CD4-positive, alpha-beta T cell treated with Interferon alpha-2 for 1 hour (primary cell): ENCODE data around the gene PTPN14.
"Not testable (repeated sequence)": the region's sequence is repeated elsewhere in the genome, so short reads cannot be mapped to it uniquely, and the experiment has no call there.

Experiments used
- DNase-seq, 2 donors: peaks; one replicate each; pipeline ENCODE4 v3.0.0-alpha.2; 2020 to 2022

Gene PTPN14

DNA sequence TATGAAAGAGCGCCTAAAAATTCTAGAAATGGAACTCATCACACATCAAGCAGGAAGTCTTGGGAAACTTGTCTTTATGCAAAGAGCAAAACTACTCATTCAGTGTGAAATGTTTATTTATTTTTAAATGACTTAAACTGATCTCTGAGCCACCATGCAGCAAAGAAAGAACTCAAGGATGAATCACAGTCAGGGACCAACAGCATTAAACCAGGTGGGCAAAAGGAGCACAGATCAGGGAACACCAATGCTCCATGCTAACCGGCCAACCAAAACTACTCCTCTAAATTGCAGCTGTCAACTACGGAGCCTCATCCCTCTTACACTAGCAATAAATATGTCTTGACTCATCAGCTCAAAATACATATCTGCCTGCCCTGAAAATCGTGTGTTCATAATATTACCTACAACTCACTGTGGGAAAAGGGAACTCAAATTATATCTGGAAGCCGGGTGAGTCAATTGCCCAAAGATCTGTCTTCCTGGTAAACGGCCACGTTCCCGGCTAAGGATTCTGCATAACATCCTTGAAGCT is 129.2 kb downstream of the PTPN14 start:
- no peak for DNase-seq

GRCh38 chr1:214420833-214421232 is 130.6 kb downstream of the PTPN14 start:
- no peak for DNase-seq

DNA sequence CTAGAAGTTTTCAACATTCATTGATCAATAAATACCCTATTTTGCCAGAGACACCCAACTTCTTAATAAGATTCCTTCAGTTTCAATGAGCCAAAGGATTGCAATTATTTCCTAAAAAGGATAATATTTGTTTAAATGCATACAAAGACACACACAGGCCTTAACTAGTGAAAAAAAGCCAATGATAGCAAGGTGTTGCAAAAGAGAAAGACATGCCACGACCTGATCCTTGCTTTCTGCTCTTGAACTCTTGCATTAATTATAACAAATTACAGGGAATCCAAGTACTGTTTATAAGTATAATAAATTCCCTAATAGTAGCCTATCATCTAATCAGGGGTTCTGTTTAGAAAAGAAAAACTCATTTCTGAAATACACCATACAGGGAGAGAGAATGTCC is 131.1 kb downstream of the PTPN14 start:
- DNase-seq: no peak

DNA sequence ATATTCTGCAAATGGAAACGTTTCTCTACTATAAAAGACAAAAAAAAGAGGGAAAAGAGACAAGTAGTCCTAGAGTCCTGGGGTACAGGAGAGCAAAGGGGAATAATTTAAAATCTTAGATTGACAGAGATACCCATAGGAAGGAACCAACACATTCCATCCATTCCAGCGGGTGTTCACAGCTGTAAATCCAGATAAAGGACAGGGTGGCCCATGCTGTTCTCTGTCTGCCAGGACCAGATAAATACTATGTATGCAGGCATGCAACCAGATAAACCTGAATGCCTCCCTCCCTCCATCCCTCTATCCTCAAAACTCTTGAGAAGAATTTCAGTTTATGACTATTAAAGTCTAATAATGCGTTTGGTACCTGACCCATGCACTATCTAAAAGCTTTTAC is 131.8 kb downstream of the PTPN14 start:
- DNase-seq: no peak

- no peak for DNase-seq
These were observed 133.0 kb downstream of the PTPN14 start for GRCh38 chr1:214418391-214418790.

- no peak for DNase-seq
These were observed 133.7 kb downstream of the PTPN14 start for GRCh38 chr1:214417545-214418210.

GRCh38 chr1:214416858-214417257 is 134.5 kb downstream of the PTPN14 start:
- no peak for DNase-seq

DNA sequence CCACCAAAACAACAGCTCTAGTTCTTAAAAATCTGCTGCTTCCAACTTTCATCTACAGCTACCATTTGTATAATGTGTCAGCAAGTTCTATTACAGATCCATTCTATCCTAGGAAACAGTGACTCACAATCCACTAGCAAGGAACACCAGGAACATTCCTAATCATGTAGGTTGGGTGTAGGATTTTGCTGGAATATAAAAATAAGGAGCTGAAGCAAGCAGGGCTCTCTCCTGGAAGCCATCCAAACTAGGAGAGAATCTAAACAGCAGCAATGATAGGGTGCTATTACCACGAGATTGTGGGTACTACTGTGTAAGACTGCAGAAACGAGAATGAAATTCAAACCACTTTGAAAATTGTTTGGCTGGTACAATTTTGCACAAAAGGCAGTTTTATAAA is 135.0 kb downstream of the PTPN14 start:
- no peak for DNase-seq

- DNase-seq: no peak
These were observed 136.3 kb downstream of the PTPN14 start for GRCh38 chr1:214415131-214415530.

DNA sequence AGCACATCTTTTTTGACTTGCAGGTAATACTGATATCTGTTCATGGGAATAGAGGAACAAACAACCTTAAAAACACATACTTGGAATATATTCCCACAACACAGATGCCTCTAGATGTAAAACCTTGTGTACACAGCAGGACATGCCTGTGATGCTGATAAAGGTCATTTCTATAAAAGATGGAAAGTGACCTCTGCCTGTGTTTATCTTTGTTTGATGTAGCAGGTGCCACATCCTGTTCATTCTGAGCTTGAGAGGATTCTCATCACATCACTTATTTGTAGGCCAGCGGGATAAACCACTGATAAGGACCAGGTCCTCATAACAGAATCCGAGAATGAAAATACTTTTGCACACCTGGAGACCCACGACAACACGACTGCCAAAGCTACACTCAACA is 136.7 kb downstream of the PTPN14 start:
- no peak for DNase-seq

- DNase-seq: no peak
These were observed 138.1 kb downstream of the PTPN14 start for GRCh38 chr1:214413315-214413714.

DNA sequence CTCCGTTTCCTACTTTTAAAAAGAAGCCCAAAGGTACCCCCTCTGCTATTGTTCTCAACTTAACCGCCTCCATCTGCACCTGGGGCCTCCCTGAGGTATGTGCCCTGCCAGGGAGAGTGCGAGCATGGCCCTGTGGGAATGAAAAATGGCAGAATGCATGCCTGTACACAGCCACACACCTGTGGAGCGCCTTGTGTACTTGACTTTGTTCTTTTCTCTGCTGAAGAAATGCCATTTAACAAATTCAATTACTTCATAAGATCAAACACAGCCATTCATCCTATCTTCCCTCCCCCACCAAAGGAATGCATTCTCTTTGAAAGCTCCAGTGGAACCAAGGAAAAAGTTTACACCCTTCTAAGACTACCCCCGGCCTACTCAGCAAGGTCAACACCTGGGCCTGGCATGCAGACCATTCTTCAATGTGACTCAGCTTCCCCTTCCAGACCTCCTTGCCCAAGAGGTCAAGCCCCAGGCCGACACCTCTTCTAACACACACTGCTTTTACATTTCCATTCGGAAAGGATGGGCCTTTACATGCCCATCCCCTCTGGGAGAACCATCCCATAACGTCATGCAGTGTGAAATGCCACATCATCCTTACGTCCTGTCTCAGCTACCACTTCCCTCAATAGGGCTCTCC is 146.7 kb downstream of the PTPN14 start:
- DNase-seq: no peak

DNA sequence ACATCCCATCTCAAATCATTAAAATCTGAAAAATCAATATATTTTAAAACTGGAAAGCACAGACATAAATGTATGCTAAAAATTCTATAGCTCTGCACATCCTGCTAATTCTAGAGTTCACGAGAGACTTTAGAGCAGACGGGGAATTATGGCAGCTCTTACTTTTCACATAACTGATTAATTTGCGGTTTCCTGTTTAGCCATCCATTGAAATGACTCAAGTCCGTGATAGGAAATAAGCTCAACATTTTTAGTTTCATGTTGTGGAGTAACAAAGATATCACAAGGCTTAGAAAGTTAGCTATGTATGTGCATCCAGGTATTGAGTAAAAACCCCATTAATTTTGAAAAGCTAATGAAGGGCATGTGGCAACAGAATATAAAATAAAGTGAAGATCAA is 147.2 kb downstream of the PTPN14 start:
- DNase-seq: no peak

DNA sequence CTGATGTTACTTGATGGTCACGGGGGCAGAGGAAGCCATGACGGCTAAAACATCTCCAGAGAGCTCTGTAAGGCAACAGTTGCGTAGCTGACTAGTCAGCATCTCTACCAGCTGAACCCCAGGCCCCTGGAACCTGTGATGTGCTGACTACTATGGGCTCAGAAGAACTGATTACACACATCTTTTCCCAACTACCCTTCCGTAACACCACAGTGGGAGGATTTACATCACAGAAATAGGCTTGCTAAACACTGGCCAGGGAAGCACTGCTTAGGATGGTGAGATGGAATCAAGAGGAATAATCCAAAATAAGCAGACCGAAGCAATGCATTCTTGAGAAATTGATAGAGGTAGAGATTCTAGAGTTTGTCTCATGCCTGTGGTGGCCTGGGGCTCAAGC is 148.0 kb downstream of the PTPN14 start:
- DNase-seq: no peak

DNA sequence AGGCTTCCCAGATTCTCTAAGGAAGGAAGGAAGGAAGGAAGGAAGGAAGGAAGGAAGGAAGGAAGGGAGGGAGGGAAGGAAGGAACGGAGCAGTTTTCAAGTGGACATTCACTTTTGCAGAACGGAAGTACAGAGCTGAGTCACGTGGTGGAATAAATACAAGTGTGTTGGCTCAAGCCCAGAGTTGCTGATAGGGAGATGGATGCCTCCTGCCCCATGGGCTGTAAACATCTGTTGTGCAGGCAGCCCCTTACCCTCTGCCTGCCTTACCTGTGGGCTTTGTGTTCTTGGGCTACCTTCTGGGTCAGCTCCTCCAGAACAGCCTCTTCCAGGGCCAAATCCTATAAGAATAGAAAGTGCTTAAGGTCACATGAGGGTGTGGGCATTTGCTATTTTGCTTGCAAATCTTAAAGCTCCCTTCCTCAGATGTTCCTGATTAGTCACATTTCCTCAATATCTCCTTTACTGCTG is 148.8 kb downstream of the PTPN14 start:
- no peak for DNase-seq

DNA sequence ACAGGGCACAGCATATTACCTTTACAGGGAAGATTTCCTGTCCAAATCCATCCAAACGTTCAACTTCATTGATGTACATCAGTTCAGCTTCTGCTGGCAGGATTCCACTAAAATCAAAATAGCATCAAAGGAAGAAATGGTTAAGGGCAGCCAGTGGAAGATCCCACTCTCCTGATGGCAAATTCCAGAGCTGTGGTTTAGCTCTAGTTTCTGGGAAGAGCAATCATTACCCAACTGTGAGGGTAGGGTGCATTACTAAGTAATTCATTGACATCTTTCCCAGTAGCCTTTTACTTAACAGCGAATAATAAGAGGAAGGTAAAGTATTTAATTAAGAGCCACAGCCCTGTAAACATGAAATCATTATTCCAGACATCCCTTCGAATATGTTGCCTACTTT is 149.7 kb downstream of the PTPN14 start:
- DNase-seq: no peak

DNA sequence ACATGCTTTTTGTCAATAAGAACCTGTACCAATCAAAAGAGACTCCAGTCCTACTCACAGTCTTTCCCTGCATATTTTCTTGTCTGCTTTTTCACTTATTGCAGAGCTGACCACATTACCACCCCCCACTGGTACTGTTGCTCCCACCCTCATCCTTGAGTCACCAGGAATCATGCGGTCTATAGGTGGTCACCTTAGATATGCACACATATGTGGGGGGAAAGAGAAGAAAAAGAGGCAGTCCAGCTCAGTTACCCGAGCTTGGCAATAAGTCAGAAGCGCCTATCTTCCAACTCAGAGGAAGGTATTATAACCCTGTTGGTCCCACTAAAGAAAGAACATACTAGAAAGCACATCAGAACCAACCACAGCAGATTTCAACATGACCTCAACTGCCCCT is 151.3 kb downstream of the PTPN14 start:
- no peak for DNase-seq

GRCh38 chr1:214398490-214398889 is 152.9 kb downstream of the PTPN14 start:
- DNase-seq: no peak

DNA sequence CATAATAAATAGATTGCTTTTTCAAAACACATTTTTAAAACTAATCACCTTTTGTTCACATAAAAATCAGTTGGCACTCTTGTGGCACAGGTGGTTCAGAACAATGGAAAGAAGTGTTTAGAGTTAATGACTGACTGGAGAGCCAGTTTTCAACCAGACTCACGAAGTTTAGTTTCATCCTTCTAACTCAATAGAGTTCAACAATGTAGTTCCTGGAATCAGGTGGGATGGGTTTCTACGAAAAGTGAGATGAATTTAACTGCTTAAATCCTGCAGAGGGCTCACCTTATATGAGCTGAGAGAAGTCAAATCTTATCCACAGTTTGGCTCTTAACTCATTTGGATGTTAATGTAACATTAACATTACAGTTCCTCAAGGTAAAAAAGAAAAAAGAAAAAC is 153.9 kb downstream of the PTPN14 start:
- no peak for DNase-seq

DNA sequence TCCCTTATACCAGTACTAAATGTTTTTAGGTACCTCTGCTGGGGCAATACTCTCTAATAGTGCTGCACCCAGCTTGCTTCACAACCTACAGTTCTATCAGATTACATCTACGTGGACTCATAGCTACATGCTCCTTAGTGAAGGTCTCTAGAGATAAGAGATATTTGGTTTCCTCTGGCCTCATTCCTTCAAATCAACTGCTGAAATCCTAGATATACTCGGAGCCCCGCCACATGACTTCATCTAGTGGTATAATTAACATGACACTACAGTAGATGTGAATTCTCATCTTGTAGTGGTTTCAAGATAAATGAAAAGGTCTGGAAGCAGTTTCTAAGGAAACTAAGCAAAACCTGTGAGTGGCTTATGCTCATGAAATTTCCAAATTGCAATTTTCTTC is 155.1 kb downstream of the PTPN14 start:
- no peak for DNase-seq

DNA sequence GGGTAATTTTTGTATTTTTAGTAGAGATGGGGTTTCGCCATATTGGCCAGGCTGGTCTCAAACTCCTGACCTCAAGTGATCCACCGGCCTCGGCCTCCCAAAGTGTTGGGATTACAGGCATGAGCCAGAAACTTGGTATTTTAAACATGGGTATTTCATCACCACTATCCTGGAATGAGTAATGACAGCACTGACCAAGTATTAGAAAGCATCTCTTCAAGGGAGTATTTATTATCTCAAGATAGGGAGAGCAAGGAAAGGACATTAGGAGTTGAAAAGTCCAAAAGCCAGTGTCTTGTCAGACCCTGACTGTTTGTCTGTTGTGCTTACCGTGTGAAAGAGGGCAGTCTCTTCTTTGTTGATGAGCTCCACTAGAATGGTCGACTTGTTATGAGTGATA is 156.8 kb downstream of the PTPN14 start:
- DNase-seq: not testable (repeated sequence)

- DNase-seq: no peak
These were observed 158.3 kb downstream of the PTPN14 start for GRCh38 chr1:214393086-214393485.

GRCh38 chr1:214391873-214392645 is 159.3 kb downstream of the PTPN14 start:
- no peak for DNase-seq

GRCh38 chr1:214389734-214390133 is 161.7 kb downstream of the PTPN14 start:
- no peak for DNase-seq
